Ovary (tissue), 10 donors: Measurements from ENCODE around the gene FLNB. TPM values are rescaled to one million over a fixed set of nuclear protein-coding genes. Genes with fewer than 3 reads are reported as not detected.
A peak's percentile ranks its signal among the peaks of the same experiment; 100 is the strongest.

ENCODE experiments used
- DNase-seq, 5 donors: peaks; one replicate each; pipeline ENCODE4 v3.0.0-alpha.2; 2019 to 2020
- H3K27ac ChIP-seq, 2 donors: fragments of 200-600 bp; one replicate each; pipeline versions ENCODE4 v1.5.1 to v1.8.0; 2019 to 2022
- H3K27me3 ChIP-seq: fragments of 200-600 bp; one replicate; pipeline ENCODE4 v1.8.0; 2022
- H3K36me3 ChIP-seq: fragments of 200-600 bp; sonication (generic); one replicate; pipeline ENCODE4 v1.5.1; 2019
- H3K4me1 ChIP-seq: one replicate; pipeline ENCODE4 v1.8.1; 2013; ENCODE audit warnings: mild to moderate bottlenecking, moderate library complexity; ENCODE audit not compliant: insufficient read depth
- H3K4me3 ChIP-seq: fragments of 200-600 bp; sonication (generic); one replicate; pipeline ENCODE4 v1.5.1; 2017
- H3K9me3 ChIP-seq, 2 donors: fragments of 200-600 bp in 1 of 2; sonication (generic) in 1 of 2; one replicate each; pipeline versions ENCODE4 v1.5.1 to v1.8.1; 2013 to 2019; ENCODE audit warnings: mild to moderate bottlenecking in 1 of 2, moderate library complexity in 1 of 2
- CTCF ChIP-seq, 3 donors: fragments of 450-650 bp in 2 of 3; fragments of 200-600 bp in 1 of 3; IDR thresholded peaks; one replicate each; pipeline versions ENCODE4 v1.5.1 to v1.8.0; 2016 to 2022; ENCODE audit warnings: antibody characterized with exemption in 3 of 3, mild to moderate bottlenecking in 1 of 3
- EP300 ChIP-seq: sonication (generic); formaldehyde crosslinking; IDR thresholded peaks from one replicate; pipeline ENCODE4 v1.6.1; 2017; ENCODE audit warnings: antibody characterized with exemption
- POLR2A ChIP-seq: fragments of 450-650 bp; IDR thresholded peaks from one replicate; pipeline ENCODE4 v1.6.1; 2017; ENCODE audit warnings: antibody characterized with exemption, mild to moderate bottlenecking, moderate library complexity
- WGBS, 3 donors: extraction: QIAGEN DNeasy Blood & Tissue Kit in 1 of 3; methylation state at CpG; one replicate each; pipeline versions ENCODE4 v1.1.5 to v1.1.7; 2013 to 2017; 5-methylcytosine and 5-hydroxymethylcytosine counted together
- intact Hi-C, 4 donors: fragments of 100-400 bp; cut with DNase I; formaldehyde crosslinking; loops; one replicate each; pipeline versions ENCODE4 v1.11.0 to v1.15.1; 2022 to 2023
- long read RNA-seq, 3 donors: library from polyadenylated mRNA in 2 of 3; unstranded in 2 of 3; transcript quantifications; one replicate each; pipeline ENCODE4 v2.0.0 and lab custom pipeline, GENCODE V29; 2021 to 2026
- polyA plus RNA-seq, 2 donors: library from polyadenylated mRNA; stranded (reverse); fragments of 200-250 nt in 1 of 2; fragments of 350-450 nt in 1 of 2; fragmentation: Illumina TruSeq in 1 of 2; extraction: RNeasy Lipid Tissue Mini Kit (QIAGEN cat#74804) in 1 of 2; gene quantifications; one replicate each; pipeline ENCODE4 v1.2.3, GENCODE V29; 2013 to 2014
- total RNA-seq, 7 donors: library from RNA; depleted of rRNA in 2 of 7; stranded (reverse); fragments of >200 nt in 2 of 7; fragmentation: NEBNext Ultra II Directional in 3 of 7; extraction: Animal tissue kit (Norgen Biotek cat#: 25700) in 3 of 7; gene quantifications; one replicate each; pipeline versions ENCODE4 v1.1.0 to v1.2.4, GENCODE V29; 2016 to 2023
- donor health status: DM: no; HTN: no; CAD: no; lungs with moderate emphysema.
- donor health status: DM: no; HTN: no; CAD: no.
- donor health status: Bipolar disorder and iron deficiency.
- donor health status: DM: yes; HTN: yes; CAD: no.
- donor health status: DM: no; HTN: no; CAD: no.
- donor health status: DM: yes; HTN: yes; CAD: no.

Gene FLNB
- total RNA-seq (100 to 1,000 TPM in 5 of 7 donors, 10 to 100 TPM in 2; 51.9 to 141 (median 126) TPM), polyA plus RNA-seq (100 to 1,000 TPM in 1 of 2 donors, 10 to 100 TPM in 1; 78.6 to 190 TPM)
- long read RNA-seq, donor 1, partial matches to known transcripts = 62 of 74 reads
- long read RNA-seq, donor 1, other reads (novel, unspliced or antisense) = 12 of 74 reads
- long read RNA-seq, donor 2, full-length matches to known transcripts = 3 of 26 reads
- long read RNA-seq, donor 2, partial matches to known transcripts = 23 of 26 reads
- long read RNA-seq, donor 2, other reads (novel, unspliced or antisense) = 0 of 26 reads
- long read RNA-seq, donor 3, full-length matches to known transcripts = 1 of 152 reads
- long read RNA-seq, donor 3, partial matches to known transcripts = 123 of 152 reads
- long read RNA-seq, donor 3, other reads (novel, unspliced or antisense) = 28 of 152 reads

- Histone ChIP-seq H3K4me1 (peaks cover 20% of the 10 kb centered on the region), H3K27me3 (no peaks in the 10 kb centered on the region), H3K9me3 (no peaks in the 10 kb centered on the region), H3K27ac (peak within 1 kb of the TSS; percentile 9 to 13), H3K4me3 (peak within 1 kb of the TSS; percentile 79), H3K36me3 (no peaks in the 10 kb centered on the region)
- intact Hi-C loops = loop anchor here (2.0 to 10.0 kb wide), 4 partner anchors 96 to 169 kb away; no protein-coding TSS in a partner anchor
- DNase-seq = peak; percentile 73 to 88 (median 85)
- TF ChIP-seq EP300 = no peak
- peak; percentile 36 to 85 (median 80) for TF ChIP-seq CTCF (IDR thresholded peaks at IDR 0.05)
- peak; percentile 49 for TF ChIP-seq POLR2A
- 0 to 1% (median 0%) methylated on average over 48 to 91 of the region's 91 CpGs for WGBS, 3 donors
These were observed at the start of gene FLNB for GRCh38 chr3:58008141-58009025. Gene FLNB, plus strand, starts transcription at chr3:58008422. Its CDS starts 143 bp downstream, at chr3:58008565.

DNA sequence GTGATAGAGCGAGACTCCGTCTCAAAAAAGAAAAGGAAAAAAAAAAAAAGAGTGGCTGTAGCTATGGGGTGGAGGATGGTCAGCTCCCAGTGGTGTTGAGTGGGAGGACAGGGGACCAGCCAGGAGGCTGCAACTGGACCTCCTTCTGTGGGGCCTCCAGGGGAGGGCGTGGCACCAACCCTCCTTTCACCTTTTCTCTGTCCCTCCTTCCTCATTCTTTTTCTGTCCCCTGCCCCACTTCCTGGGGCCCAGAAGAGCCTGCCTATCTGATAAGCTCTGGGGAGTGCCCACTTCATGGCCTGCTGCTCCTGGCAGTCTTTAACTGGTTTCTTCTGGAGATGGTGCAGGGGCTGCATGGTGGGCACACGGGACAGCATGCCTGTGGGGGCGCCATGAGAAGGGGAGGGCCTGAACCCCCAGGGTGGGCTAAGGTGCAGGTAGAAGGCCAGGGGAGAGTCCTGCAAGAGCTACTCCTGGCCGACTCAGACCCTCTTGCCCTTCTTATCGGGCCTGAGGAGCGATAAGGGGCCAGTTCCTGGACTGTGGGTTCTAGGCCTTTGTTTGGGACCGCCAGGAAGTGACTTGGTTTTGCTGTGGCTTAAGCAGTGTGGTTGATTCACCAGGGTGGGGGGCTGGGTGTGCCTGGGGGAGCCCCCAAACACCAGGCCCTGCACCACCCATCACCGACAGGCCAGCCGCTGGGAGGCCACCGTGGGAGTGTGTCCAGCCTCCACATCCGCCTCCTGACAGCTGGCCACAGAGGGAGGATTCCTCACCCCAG lies 49.4 kb upstream of the FLNB start:
- H3K4me1 ChIP-seq = peaks cover 7% of the 10 kb centered on the region
- no peaks in the 10 kb centered on the region for H3K27me3 ChIP-seq
- 63 to 68% (median 67%) methylated on average over 13 of the region's 13 CpGs for WGBS, 3 donors
- peak in 1 of 5 donors; percentile 15 for DNase-seq
- no peaks in the 10 kb centered on the region for H3K36me3 ChIP-seq
- H3K27ac ChIP-seq = no peak overlapping the region
- TF ChIP-seq EP300 = no peak
- no peak for TF ChIP-seq CTCF (IDR thresholded peaks at IDR 0.05)
- TF ChIP-seq POLR2A = no peak
- intact Hi-C loops = no loop called here
- H3K9me3 ChIP-seq = no peaks in the 10 kb centered on the region
- H3K4me3 ChIP-seq = no peak overlapping the region

DNA sequence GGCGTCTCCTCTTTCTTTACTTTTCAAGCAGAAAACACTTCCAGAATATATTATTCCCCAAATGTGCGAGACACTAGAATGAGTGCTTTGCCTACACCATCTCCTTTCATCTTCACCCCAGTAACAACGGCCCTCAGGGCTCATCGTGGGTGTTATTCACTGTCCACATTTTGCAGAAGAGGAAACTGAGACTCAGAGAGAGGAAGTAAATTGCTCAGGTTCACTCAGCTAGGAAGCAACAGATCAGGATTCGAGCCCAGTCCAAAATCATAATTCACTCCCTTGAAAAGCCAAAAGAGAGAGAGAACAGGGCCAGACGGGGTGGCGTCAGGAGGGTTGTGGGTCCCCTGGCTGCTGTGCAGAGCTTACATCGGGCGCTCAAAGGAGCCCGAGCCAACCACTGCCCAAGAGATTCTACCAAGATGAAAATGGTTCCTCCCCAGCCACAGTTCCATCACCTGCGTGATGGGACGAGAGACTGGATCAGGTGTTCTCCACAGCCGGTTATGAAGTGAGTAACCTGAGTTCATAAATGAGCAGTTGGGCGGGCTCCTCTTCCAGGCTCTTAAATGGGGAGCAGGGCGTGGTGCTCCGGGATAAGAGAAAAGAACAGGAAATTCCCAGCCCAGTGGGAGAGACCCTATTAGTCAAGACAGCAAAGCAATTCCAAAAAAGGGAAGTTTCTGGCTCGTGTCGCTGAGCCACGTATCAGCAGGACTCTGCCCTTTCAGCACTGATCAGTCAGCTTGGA lies 48.6 kb upstream of the FLNB start:
- H3K27me3 ChIP-seq = no peaks in the 10 kb centered on the region
- H3K36me3 ChIP-seq = no peaks in the 10 kb centered on the region
- 27 to 48% (median 37%) methylated on average over 19 of the region's 19 CpGs for WGBS, 3 donors
- peak in 2 of 5 donors; percentile 29 to 54 for DNase-seq
- no peak overlapping the region for H3K27ac ChIP-seq
- no peak overlapping the region for H3K4me3 ChIP-seq
- no peak for TF ChIP-seq POLR2A
- TF ChIP-seq EP300 = no peak
- no peak for TF ChIP-seq CTCF (IDR thresholded peaks at IDR 0.05)
- intact Hi-C loops = no loop called here
- H3K4me1 ChIP-seq = peaks cover 7% of the 10 kb centered on the region
- H3K9me3 ChIP-seq = no peaks in the 10 kb centered on the region
